T-helper 2 cell treated with Interferon-gamma antibody and Interleukin-4, amounts not matched to agents 100 ng/mL and 5 ng/mL, for 36 hours (primary cell): ENCODE measurements around the gene CCL24. TPM values are rescaled to one million over a fixed set of nuclear protein-coding genes. Genes with fewer than 3 reads are reported as not detected.
"Not testable (repeated sequence)": the region's sequence is repeated elsewhere in the genome, so short reads cannot be mapped to it uniquely, and the experiment has no call there.

Experiments
- intact Hi-C: fragments of 100-400 bp; cut with micrococcal nuclease; formaldehyde crosslinking; loops from one replicate; pipeline ENCODE4 v1.15.1; 2023
- total RNA-seq: library from RNA; stranded (reverse); gene quantifications from 2 replicates; pipeline ENCODE4 v1.2.3, GENCODE V29; 2022

Gene CCL24
- total RNA-seq, 1 donor from 2014 or later, result not detected

DNA sequence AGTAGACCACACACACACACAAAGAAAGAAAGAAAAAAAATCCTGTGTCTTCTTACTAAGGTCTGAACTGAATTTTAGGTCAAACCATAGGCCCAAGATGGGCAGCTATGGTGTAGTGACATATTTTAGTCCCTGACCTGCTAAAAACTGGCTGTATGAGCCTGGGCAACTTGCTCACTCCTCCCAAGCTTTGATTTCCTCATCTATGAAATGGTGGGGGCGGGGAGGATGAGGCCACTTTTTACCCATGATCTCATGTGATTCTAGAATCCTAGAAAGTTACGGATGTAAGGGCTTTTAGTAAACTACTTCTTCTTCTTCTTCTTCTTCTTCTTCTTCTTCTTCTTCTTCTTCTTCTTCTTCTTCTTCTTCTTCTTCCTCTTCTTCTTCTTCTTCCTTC lies 6.1 kb upstream of the CCL24 start:
- intact Hi-C loops, result no loop called here

DNA sequence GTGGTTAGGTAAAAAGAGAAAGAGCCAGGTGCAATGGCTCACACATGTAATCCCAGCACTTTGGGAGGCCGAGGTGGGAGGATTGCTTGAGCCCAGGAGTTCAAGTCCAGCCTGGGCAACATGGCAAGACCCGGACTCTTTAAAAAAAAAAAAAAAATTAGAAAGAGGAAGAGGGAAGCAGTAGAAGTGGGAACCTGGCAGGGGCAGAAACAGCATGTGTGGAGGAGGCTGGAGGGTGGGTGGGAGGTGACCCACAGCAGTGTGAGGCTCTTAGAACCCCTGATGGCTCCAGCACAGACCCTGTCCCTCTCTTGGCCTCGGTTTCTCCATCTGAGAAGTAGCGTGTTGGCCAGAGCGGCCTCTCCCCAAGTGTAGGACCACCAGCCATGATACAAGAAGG lies 4.9 kb upstream of the CCL24 start:
- intact Hi-C loops, result no loop called here

GRCh38 chr7:75817116-75817515 lies 3.5 kb upstream of the CCL24 start:
- intact Hi-C loops, result no loop called here

DNA sequence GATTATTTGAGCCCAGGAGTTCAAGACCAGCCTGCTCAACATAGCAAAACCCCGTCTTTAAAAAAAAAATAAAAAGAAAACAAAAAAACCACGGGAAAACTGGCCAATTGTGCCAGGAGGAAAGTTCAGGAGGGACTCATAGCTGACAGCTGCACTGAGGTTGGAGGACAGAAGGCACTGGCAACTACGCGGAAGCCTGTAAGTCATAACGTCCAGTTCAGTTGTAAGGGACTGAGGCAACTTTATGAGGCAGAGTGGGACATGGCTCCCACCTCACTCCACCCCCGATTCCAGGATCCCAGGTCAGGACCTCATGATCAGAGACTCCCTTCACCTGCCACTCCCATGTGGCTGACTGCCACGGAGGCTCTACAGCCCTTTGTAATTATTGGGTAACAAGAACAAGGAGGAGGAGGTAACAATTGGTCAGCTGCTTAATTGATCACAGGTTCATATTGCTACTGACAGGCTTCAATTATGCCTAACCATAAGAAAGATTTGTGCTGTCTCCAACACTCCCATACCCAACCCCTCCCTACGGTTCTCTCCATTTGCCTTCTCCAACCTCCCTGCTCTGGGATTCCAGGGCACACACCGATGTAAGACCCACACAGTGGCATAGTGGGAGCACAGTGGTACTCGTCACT lies 1.9 kb upstream of the CCL24 start:
- intact Hi-C loops, result no loop called here

GRCh38 chr7:75814407-75814947 lies 871 bp upstream of the CCL24 start:
- intact Hi-C loops, result no loop called here

DNA sequence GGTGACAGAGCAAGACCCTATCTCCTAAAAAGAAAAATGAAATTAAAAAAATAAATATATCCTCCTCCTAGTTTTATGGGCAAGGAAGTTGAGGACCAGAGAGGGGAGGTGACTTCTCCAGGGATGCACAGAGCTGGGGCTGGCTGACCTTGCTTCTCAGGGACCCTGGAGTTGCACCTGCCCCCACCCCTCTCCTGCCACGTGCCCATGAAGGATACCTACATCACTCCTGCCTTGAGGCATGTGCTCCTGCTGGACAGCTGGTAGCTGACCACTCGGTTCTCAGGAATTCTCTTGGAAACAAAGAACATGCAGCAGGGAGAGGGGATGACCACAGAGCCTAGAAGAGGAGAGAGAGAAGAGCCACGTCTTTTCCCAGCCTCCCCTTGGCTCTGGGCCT lies 522 bp downstream of the CCL24 start:
- intact Hi-C loops, result no loop called here

DNA sequence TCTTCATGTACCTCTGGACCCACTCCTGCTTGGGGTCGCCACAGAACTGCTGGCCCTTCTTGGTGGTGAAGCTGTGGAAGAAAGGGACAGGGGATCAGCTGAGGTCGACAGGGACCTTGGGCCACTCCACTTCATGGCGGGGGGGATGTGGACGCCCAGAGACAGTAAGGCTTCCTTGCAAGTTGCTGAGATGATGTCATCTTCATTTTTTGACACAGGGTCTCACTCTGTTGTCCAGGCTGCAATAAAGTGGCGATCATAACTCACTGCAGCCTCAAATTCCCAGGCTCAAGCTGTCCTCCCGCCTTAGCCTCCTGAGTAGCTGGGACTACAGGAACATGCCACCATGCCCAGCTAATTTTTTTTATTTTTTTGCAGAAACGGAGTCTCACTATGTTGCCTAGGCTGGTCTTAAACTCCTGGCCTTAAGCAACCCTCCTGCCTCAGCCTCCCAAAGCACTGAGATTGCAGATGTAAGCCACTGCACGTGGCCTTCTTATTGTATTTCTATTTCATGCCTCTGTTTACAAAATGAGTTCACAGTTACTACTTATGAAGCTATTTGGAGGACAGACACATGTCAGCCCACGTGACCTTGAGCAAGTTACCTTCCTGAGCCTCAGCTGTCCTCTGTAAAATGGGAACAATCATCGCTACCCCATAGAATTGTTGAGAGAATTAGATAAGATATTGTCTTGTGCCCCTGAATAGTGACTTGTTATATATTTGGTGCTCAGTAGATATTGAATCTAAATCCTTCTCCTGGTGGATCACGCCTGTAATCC lies 1.5 kb downstream of the CCL24 start:
- intact Hi-C loops, result no loop called here

DNA sequence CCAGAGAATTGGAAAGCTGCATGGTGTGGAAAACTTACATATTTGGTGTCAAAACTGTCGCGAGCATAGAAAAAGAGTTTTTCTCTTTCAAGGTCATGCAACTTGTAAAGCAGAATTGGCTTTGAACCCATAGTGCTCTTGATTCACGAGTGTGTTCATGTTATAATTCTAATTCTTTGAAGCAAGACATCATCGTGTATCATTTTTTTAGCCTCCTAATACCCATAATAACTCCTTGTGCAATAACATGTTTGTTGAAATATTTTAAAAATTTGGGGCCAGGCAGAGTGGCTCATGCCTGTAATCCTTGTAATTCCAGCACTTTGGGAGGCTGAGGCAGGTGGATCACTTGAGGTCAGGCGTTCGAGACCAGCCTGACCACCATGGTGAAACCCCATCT lies 4.2 kb downstream of the CCL24 start:
- intact Hi-C loops, result no loop called here

DNA sequence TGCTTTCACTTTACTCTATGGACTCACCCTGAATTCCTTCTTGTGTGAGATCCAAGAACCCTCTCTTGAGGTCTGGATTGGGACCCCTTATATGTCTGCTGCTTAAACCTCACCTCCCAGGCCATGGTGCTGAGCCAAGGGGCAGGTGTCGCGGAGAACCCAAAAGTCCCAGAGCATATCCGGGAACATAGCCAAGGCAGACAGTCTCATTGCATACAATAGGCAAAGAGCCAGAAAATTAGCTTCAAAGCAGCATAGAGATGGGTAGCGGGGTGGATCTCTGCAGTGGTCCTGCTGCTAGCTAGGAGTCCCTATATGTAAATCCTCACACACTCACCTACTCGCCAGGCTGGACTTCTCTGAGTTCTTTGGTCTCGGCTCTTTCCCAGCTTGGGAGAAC lies 5.5 kb downstream of the CCL24 start:
- intact Hi-C loops, result no loop called here

DNA sequence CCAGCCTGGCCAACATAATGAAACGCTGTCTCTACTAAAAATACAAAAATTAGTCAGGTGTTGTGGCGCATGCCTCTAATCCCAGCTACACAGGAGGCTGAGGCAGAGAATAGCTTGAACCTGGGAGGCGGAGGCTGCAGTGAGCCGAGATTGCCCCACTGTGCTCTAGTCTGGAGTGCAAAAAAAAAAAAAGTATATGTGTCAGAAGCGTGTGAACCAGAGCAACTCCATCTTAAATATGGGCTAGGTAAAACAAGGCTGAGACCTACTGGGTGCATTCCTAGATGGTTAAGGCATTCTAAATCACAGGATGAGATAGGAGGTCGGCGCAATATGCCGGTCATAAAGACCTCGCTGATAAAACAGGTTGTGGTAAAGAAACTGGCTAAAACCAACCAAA lies 6.2 kb downstream of the CCL24 start:
- intact Hi-C loops, result no loop called here

DNA sequence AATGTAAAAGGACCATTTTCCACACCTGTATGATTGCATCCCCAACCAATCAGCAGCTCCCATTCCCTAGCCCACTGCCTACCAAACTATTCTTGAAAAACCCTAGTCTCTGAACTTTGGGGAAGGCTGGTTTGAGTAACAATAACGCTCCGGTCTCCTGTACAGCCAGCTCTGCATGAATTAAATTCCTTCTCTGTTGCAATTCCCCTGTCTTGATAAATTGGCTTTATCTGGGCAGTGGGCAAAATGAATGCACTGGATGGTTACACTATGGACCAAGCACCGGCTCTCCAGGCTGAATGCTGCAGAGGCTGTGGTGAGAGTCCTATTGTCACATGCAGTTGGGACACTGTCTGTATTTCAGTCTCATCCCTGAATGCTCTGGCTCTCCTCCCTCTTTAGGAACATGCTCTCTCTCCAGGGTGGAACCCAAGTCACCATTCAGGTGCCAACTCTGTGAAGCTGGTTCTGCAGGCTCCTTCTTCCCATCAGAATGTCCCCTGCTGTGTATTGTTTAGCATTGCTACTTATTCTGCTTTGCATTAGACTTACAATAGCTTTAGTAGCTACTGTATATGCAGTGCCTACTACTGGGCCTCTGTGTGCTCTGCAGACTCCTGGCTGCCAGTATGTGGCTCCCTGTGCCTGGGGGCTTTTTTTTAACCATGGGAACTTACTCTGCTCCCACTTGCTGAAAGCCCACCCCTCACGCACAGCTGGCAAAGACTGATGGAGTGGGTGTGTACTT lies 6.9 kb downstream of the CCL24 start:
- intact Hi-C loops, result no loop called here

DNA sequence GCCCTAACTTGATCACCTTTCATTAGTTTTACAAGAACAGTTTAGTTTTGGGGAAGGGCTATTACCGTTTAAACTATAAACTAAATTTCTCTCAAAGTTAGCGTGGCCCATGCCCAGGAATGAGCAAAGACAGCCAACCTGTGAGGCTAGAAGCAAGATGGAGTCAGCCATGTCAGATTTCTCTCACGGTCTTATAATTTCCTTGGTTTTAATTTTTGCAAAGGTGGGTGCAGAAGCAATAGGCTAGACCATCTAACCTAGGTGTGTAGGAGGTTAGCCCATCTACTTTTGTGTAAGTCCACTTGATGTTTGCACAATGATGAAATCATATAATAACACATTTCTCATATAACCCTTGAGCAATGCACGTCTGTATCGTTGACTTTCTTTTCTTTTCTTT lies 8.9 kb downstream of the CCL24 start:
- intact Hi-C loops, result no loop called here

DNA sequence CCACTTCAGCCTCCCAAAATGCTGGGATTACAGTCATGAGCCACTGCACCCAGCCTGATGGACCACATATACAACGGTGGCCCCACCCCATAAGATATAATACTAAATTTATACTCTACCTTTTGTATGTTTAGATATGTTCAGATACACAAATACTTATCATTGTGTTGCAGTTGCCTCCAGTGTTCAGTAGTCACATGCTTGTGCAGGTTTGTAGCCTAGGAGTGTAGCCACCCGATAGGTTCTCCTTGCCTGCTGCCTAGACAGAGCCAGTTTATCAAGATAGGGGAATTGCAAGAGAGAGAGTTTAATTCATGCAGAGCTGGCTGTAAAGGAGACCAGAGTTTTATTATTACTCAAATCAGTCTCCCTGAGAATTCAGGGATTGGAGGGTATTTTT lies 9.6 kb downstream of the CCL24 start:
- intact Hi-C loops, result no loop called here

- intact Hi-C loops, result no loop called here
Measured at GRCh38 chr7:75802552-75802821, 11.1 kb downstream of the CCL24 start.

DNA sequence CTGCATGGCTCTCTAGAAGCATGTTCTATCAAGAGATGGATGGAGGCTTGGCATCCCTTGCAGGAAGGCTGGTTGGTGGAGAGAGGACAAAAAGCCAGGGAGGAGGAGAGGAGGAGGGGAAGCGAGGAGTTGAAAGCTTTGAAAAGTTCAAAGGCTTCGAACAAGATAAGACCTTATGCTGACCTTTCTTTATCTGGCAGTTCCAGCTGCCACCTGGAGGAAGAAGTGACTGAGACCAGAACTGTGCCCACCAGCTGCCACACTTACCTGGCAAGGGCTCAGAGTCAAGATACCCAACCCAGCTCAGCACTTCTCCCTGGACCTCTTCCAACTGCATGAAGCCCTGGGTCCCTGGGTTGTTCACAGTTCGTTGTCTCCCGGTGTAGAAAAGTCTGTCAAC lies 14.8 kb downstream of the CCL24 start:
- intact Hi-C loops, result no loop called here

DNA sequence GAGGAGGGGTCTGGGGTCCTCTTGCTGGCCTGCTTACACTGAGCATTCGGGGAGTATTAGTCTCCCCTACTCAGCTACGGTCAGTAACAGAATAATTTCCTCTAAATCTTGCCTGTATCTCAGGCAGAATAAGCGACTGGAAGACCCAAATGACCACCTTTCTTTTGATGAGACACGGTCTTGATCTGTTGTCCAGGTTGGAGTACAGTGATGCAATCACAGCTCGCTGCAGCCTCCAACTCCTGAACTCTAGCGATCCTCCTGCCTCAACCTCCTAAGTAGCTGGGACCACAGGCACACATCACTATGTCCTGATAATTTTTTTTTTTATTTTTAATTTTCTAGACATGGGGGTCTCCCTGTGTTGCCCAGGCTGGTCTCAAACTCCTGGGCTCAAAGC lies 17.2 kb downstream of the CCL24 start:
- intact Hi-C loops, result no loop called here

DNA sequence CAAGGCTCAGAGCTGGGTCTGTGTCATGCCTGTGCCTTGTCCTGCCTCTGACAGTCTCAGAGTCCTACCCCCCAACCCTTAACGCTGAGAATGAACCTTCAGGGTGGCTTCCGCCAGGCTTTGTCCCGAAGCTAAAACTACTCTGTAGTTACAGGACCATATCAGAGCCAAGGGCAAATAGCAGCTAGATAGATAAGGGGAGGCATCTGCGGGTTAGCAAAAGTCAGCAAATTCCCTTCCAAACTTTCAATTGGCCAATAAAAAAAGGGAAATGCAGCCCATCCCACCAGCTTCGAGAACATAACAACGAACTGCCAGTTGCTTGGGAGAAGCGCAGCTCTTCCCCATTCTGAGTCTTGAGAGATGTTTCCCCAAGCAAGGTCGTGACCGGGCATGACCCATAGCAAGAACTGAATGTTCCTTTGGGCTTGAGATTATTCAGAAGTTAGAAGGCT lies 17.7 kb downstream of the CCL24 start:
- intact Hi-C loops, result no loop called here

GRCh38 chr7:75793676-75794075 lies 19.9 kb downstream of the CCL24 start:
- intact Hi-C loops, result no loop called here

- intact Hi-C loops, result not testable (repeated sequence)
Measured at GRCh38 chr7:75792567-75792966, 21.0 kb downstream of the CCL24 start.

DNA sequence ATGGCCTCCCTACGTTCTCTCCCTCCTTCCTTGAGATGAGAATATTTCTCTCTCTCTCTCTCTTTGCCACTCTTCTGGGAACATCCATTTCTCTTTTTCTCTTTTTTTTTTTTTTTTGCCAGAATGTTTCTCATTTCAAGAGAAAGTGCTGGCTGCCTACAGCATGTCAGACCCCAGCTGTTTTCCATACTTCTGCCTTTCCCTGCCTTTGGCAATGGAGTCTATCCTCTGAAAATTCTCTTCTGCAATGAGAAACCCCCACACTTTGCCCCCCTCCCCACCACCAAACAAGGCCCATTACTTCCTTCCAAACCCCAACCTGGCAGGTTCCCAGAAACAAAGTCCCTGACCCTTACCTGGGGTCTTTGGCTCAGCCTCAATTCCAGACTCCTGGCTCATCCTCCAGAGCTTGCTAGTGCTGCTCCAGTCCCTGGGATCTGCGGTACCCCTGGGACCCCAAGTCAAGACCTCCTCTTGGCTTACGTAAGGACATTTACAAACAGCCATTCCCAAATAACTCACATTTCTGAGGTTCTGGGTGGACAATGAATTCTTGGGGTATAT lies 24.2 kb downstream of the CCL24 start:
- intact Hi-C loops, result no loop called here

GRCh38 chr7:75788154-75788847 lies 25.3 kb downstream of the CCL24 start:
- intact Hi-C loops, result not testable (repeated sequence)
